ENCODE results near the gene LMNTD2.

The LMNTD2 gene

DNA sequence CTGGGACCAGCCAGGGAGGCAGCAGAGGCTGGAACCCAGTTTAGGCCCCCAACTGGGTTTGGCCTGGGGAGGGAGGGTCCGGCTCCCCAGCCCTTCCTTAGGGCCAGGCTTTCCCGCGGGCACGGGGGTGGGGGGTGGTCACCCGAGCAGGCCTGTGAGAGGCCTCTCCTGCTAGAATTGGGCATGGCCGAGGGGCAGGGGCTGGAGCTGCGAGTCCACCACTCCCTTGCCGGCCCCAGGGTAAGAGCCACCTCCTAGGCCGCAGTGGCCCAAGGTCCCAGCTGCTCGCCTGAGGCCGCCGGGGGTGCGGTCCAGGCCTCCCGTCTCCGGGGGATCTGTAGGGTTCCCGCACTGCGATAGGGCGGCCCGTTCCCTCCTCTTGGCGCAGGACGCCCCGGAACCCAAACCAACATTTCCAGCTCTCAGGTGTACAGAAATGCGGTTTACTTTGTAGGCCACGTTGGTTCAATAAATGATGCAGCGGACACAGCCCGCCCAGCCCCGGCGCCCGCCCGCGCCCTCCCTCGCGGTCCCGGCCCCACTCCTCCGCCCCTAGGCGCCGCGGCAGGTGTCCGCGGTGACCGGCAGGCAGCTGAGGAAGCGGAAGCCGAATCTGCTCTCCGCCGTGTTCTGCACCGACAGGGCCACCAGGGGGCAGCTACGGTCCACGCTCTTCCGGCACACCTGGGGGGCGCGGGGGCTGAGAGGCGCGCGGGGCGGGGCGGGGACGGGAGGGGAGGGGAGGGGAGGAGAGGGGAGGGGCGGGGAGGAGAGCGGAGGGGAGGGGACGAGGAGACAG lies 5.9 kb downstream of the LMNTD2 start:
- H2AK5ac ChIP-seq (ENCODE audit: low read length, severe bottlenecking): no peak overlapping the region
- H3K4me3 ChIP-seq (ENCODE audit: insufficient read depth in 1 of 2, low read depth in 1 of 2, low read length in 2 of 2): peak overlapping the region in 1 of 2 experiments; percentile 29
- no peak overlapping the region for H3K27ac ChIP-seq (ENCODE audit: low read length, poor library complexity, severe bottlenecking)
- no peaks in the 10 kb centered on the region for H3K79me1 ChIP-seq (replicated peaks; ENCODE audit: low read length, poor library complexity, severe bottlenecking)
- peaks cover 12 to 75% of the 10 kb centered on the region in 2 experiments for H3K27me3 ChIP-seq (ENCODE audit: control insufficient read depth in 1 of 2, insufficient read depth in 1 of 2, low read length in 2 of 2)
- H3K9me3 ChIP-seq (ENCODE audit: control insufficient read depth, low read length): no peaks in the 10 kb centered on the region
- no peak overlapping the region for H2AFZ ChIP-seq (ENCODE audit: low read depth, low read length)
- H3K9ac ChIP-seq (ENCODE audit: low read length): no peak overlapping the region
- no peak overlapping the region for H2BK12ac ChIP-seq (ENCODE audit: low read length in 2 of 2)
- H3K4ac ChIP-seq (ENCODE audit: low read depth in 1 of 2, low read length in 2 of 2): no peak overlapping the region
- peaks cover 18% of the 10 kb centered on the region for H3K4me1 ChIP-seq (ENCODE audit: control insufficient read depth, insufficient read depth, low read depth, low read length)
- H3K36me3 ChIP-seq (ENCODE audit: control insufficient read depth in 1 of 2, insufficient read depth in 2 of 2, low read depth in 1 of 2, low read length in 2 of 2): no peaks in the 10 kb centered on the region
- 21% methylated on average over 31 of the region's 60 CpGs for WGBS
- no peak overlapping the region for H2BK120ac ChIP-seq (ENCODE audit: low read depth, low read length)
- peak; percentile 30 for DNase-seq
- no peak overlapping the region for H4K91ac ChIP-seq (ENCODE audit: low read length)
- no peak overlapping the region for H2BK5ac ChIP-seq (ENCODE audit: low read depth, low read length, poor library complexity, severe bottlenecking)
- H2BK15ac ChIP-seq (ENCODE audit: low read depth, poor library complexity, severe bottlenecking): no peak overlapping the region
- H3K23ac ChIP-seq (ENCODE audit: low read length in 2 of 2): no peak overlapping the region
- no peak overlapping the region for H3K14ac ChIP-seq (ENCODE audit: low read length in 2 of 2)
- peak overlapping the region; percentile 44 for H3K4me2 ChIP-seq (ENCODE audit: low read length, poor library complexity, severe bottlenecking)
- no peak overlapping the region for H4K8ac ChIP-seq (ENCODE audit: low read length)
- no peak overlapping the region for H3K18ac ChIP-seq (ENCODE audit: low read depth in 1 of 2, low read length in 2 of 2)

DNA sequence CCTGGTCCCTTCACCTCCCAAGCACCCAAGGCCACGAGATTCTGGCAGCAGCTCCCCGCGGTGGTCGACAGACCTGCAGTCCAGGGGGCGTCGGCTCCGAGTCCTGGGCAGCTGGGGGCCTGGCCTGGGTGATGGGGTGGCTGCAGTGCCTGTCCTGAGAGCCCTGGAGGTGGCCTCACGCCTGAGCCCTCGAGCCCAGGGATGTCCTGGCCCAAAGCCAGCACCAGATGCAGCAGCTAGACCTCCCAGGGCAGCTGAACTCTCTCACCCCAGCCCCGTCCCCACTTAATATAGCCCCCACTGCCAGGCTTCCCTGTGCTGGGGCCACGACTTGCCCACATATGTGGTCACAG lies 6.6 kb downstream of the LMNTD2 start:
- Histone ChIP-seq H3K36me3 (ENCODE audit: control insufficient read depth in 1 of 2, insufficient read depth in 2 of 2, low read depth in 1 of 2, low read length in 2 of 2) (no peaks in the 10 kb centered on the region), H4K91ac (ENCODE audit: low read length) (peak overlapping the region; percentile 31)
- 68% methylated on average over 9 of the region's 11 CpGs for WGBS

DNA sequence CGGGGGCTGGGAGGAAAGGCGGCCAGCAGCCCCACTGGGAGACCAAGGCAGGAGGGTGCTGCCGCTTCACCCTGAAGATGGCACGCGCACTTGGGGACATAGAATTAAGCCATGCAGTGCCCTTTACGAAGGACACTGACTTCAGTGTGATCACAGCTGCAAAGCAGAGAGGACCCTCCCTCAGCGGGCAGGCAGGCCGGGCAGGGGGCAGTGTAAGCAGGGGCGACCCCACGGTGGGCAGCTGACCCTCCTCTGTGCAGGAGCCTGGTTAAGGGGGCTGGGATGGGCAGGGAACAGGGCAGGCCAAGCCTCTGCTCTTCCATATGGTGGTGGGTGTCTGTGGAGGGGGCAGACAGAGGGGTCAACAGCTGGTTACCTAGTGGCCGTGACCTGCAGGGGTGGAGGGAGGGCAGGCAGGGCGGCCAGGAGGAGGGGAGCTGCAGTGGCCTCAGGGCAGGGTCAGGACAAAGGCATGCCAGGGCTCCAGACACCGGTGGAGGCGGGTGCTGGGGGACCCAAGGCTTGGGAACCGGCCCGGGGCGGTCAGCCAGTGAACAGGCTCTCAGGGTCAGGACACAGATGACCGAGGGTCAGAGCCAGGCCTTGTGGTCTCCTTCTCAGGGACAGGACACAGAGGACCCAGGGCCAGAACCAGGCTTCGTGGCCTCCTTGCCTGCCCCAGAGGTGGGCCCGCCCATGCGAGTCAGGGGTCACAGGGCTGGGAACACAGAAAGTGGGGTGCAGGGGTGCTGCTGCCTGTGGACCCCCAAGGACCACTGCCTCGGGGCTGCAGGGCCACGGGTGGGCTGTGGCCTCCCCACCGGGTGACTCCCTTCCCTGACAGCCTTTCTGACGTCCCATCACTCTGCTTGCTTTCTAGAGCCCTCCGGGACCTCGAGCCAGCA lies 7.2 kb downstream of the LMNTD2 start:
- no peak for DNase-seq
- Histone ChIP-seq H3K4me1 (ENCODE audit: control insufficient read depth, insufficient read depth, low read depth, low read length) (peaks cover 23% of the 10 kb centered on the region), H2BK120ac (ENCODE audit: low read depth, low read length) (no peak overlapping the region), H3K36me3 (ENCODE audit: control insufficient read depth in 1 of 2, insufficient read depth in 2 of 2, low read depth in 1 of 2, low read length in 2 of 2) (no peaks in the 10 kb centered on the region), H2BK12ac (ENCODE audit: low read length in 2 of 2) (no peak overlapping the region), H3K27ac (ENCODE audit: low read length, poor library complexity, severe bottlenecking) (no peak overlapping the region), H3K4ac (ENCODE audit: low read depth in 1 of 2, low read length in 2 of 2) (no peak overlapping the region), H2AFZ (ENCODE audit: low read depth, low read length) (no peak overlapping the region), H3K4me2 (ENCODE audit: low read length, poor library complexity, severe bottlenecking) (no peak overlapping the region), H3K79me1 (replicated peaks; ENCODE audit: low read length, poor library complexity, severe bottlenecking) (no peaks in the 10 kb centered on the region), H4K91ac (ENCODE audit: low read length) (no peak overlapping the region), H3K27me3 (ENCODE audit: control insufficient read depth in 1 of 2, insufficient read depth in 1 of 2, low read length in 2 of 2) (peaks cover 12 to 62% of the 10 kb centered on the region in 2 experiments), H2BK15ac (ENCODE audit: low read depth, poor library complexity, severe bottlenecking) (no peak overlapping the region), H4K8ac (ENCODE audit: low read length) (no peak overlapping the region), H3K14ac (ENCODE audit: low read length in 2 of 2) (no peak overlapping the region), H3K23ac (ENCODE audit: low read length in 2 of 2) (no peak overlapping the region), H3K9me3 (ENCODE audit: control insufficient read depth, low read length) (no peaks in the 10 kb centered on the region), H3K9ac (ENCODE audit: low read length) (no peak overlapping the region), H3K4me3 (ENCODE audit: insufficient read depth in 1 of 2, low read depth in 1 of 2, low read length in 2 of 2) (peak overlapping the region in 1 of 2 experiments; percentile 6), H2AK5ac (ENCODE audit: low read length, severe bottlenecking) (no peak overlapping the region), H3K18ac (ENCODE audit: low read depth in 1 of 2, low read length in 2 of 2) (no peak overlapping the region), H2BK5ac (ENCODE audit: low read depth, low read length, poor library complexity, severe bottlenecking) (no peak overlapping the region)
- 86% methylated on average over 27 of the region's 27 CpGs for WGBS

More for the DNA sequence above, 6.6 kb downstream of the LMNTD2 start:
- no peak overlapping the region for H2AK5ac ChIP-seq (ENCODE audit: low read length, severe bottlenecking)
- no peak for DNase-seq
- no peak overlapping the region for H2BK12ac ChIP-seq (ENCODE audit: low read length in 2 of 2)
- H3K4ac ChIP-seq (ENCODE audit: low read depth in 1 of 2, low read length in 2 of 2): no peak overlapping the region
- H3K18ac ChIP-seq (ENCODE audit: low read depth in 1 of 2, low read length in 2 of 2): no peak overlapping the region
- no peak overlapping the region for H2BK15ac ChIP-seq (ENCODE audit: low read depth, poor library complexity, severe bottlenecking)
- peaks cover 12 to 68% of the 10 kb centered on the region in 2 experiments for H3K27me3 ChIP-seq (ENCODE audit: control insufficient read depth in 1 of 2, insufficient read depth in 1 of 2, low read length in 2 of 2)
- no peak overlapping the region for H4K8ac ChIP-seq (ENCODE audit: low read length)
- no peak overlapping the region for H3K9ac ChIP-seq (ENCODE audit: low read length)
- H2AFZ ChIP-seq (ENCODE audit: low read depth, low read length): no peak overlapping the region
- H3K4me3 ChIP-seq (ENCODE audit: insufficient read depth in 1 of 2, low read depth in 1 of 2, low read length in 2 of 2): no peak overlapping the region
- no peaks in the 10 kb centered on the region for H3K9me3 ChIP-seq (ENCODE audit: control insufficient read depth, low read length)
- H3K23ac ChIP-seq (ENCODE audit: low read length in 2 of 2): no peak overlapping the region
- no peak overlapping the region for H3K14ac ChIP-seq (ENCODE audit: low read length in 2 of 2)
- H3K4me2 ChIP-seq (ENCODE audit: low read length, poor library complexity, severe bottlenecking): no peak overlapping the region
- H3K79me1 ChIP-seq (replicated peaks; ENCODE audit: low read length, poor library complexity, severe bottlenecking): no peaks in the 10 kb centered on the region
- no peak overlapping the region for H2BK5ac ChIP-seq (ENCODE audit: low read depth, low read length, poor library complexity, severe bottlenecking)
- peaks cover 22% of the 10 kb centered on the region for H3K4me1 ChIP-seq (ENCODE audit: control insufficient read depth, insufficient read depth, low read depth, low read length)
- H2BK120ac ChIP-seq (ENCODE audit: low read depth, low read length): no peak overlapping the region
- no peak overlapping the region for H3K27ac ChIP-seq (ENCODE audit: low read length, poor library complexity, severe bottlenecking)

DNA sequence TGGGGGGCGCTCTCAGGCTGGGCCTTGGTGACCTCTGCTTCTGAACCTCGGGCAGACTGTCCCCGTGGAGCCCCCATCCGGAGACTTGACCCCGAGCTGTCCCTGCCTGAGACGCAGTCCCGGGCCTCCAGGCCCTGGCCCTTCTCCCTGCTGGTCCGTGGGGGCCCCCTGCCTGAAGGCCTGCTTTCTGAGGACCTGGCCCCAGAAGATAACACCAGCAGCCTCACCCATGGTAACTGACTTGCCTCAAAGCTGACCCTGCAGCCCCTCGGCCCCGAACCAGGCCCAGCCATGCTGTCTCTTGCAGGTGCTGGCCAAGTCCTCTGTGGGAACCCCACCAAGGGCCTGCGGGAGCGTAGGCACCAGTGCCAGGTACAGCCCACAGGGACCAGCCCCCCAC lies 8.9 kb downstream of the LMNTD2 start:
- H2AK5ac ChIP-seq (ENCODE audit: low read length, severe bottlenecking): no peak overlapping the region
- no peak overlapping the region for H2BK5ac ChIP-seq (ENCODE audit: low read depth, low read length, poor library complexity, severe bottlenecking)
- no peak overlapping the region for H3K23ac ChIP-seq (ENCODE audit: low read length in 2 of 2)
- no peak for DNase-seq
- no peak overlapping the region for H4K91ac ChIP-seq (ENCODE audit: low read length)
- no peak overlapping the region for H2BK120ac ChIP-seq (ENCODE audit: low read depth, low read length)
- H3K79me1 ChIP-seq (replicated peaks; ENCODE audit: low read length, poor library complexity, severe bottlenecking): no peaks in the 10 kb centered on the region
- H2AFZ ChIP-seq (ENCODE audit: low read depth, low read length): no peak overlapping the region
- H3K9me3 ChIP-seq (ENCODE audit: control insufficient read depth, low read length): no peaks in the 10 kb centered on the region
- H3K14ac ChIP-seq (ENCODE audit: low read length in 2 of 2): no peak overlapping the region
- peak overlapping the region; percentile 55 for H4K8ac ChIP-seq (ENCODE audit: low read length)
- H3K4me2 ChIP-seq (ENCODE audit: low read length, poor library complexity, severe bottlenecking): no peak overlapping the region
- H3K4me1 ChIP-seq (ENCODE audit: control insufficient read depth, insufficient read depth, low read depth, low read length): peaks cover 23% of the 10 kb centered on the region
- H3K36me3 ChIP-seq (ENCODE audit: control insufficient read depth in 1 of 2, insufficient read depth in 2 of 2, low read depth in 1 of 2, low read length in 2 of 2): no peaks in the 10 kb centered on the region
- H3K4ac ChIP-seq (ENCODE audit: low read depth in 1 of 2, low read length in 2 of 2): no peak overlapping the region
- H3K27me3 ChIP-seq (ENCODE audit: control insufficient read depth in 1 of 2, insufficient read depth in 1 of 2, low read length in 2 of 2): peaks cover 6 to 48% of the 10 kb centered on the region in 2 experiments
- H2BK12ac ChIP-seq (ENCODE audit: low read length in 2 of 2): no peak overlapping the region
- H3K9ac ChIP-seq (ENCODE audit: low read length): no peak overlapping the region
- H3K18ac ChIP-seq (ENCODE audit: low read depth in 1 of 2, low read length in 2 of 2): no peak overlapping the region
- WGBS: 87% methylated on average over 12 of the region's 12 CpGs
- H3K27ac ChIP-seq (ENCODE audit: low read length, poor library complexity, severe bottlenecking): no peak overlapping the region
- H2BK15ac ChIP-seq (ENCODE audit: low read depth, poor library complexity, severe bottlenecking): no peak overlapping the region
- H3K4me3 ChIP-seq (ENCODE audit: insufficient read depth in 1 of 2, low read depth in 1 of 2, low read length in 2 of 2): no peak overlapping the region
